PC-3 (cell line): ENCODE results near the gene USP3.

Experiments
- EZH2 ChIP-seq: fragments of 300-600 bp; sonication (generic); IDR thresholded peaks from one replicate; pipeline ENCODE4 v1.6.1; 2017; ENCODE audit warnings: antibody characterized with exemption, mild to moderate bottlenecking, low read length; ENCODE audit not compliant: unreplicated experiment
- EZH2phosphoT487 ChIP-seq: fragments of 300-600 bp; sonication (generic); IDR thresholded peaks from 2 replicates; pipeline ENCODE4 v1.6.1; 2018; ENCODE audit warnings: mild to moderate bottlenecking, antibody characterized with exemption, low read length, borderline replicate concordance
- TF ChIP-seq, protein P1 (sequence below): fragments of 300-600 bp; sonication (generic); conservative IDR thresholded peaks from 2 replicates; pipeline ENCODE4 v1.5.1; 2017; ENCODE audit warnings: antibody characterized with exemption, low read depth, mild to moderate bottlenecking, low read length

DNA sequence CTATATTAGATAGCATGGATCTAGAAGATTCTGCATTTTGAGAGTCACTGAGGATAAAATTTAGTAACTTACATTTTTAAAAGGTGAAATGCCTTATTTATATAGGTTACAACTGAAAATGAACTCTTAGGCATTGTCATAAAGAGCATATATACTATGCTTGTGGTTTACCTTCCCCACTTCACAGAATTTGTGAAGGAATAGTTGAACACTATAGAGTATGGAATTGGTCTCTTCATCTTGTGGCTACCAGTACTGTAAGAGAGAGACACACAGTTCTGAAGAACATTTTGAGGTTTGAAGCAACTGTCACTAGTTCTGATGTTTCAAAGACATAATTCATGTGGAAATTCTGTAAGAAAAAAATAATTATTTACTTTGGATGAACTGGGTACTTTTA, 51.1 kb downstream of the USP3 start:
- TF ChIP-seq, protein P1, sequence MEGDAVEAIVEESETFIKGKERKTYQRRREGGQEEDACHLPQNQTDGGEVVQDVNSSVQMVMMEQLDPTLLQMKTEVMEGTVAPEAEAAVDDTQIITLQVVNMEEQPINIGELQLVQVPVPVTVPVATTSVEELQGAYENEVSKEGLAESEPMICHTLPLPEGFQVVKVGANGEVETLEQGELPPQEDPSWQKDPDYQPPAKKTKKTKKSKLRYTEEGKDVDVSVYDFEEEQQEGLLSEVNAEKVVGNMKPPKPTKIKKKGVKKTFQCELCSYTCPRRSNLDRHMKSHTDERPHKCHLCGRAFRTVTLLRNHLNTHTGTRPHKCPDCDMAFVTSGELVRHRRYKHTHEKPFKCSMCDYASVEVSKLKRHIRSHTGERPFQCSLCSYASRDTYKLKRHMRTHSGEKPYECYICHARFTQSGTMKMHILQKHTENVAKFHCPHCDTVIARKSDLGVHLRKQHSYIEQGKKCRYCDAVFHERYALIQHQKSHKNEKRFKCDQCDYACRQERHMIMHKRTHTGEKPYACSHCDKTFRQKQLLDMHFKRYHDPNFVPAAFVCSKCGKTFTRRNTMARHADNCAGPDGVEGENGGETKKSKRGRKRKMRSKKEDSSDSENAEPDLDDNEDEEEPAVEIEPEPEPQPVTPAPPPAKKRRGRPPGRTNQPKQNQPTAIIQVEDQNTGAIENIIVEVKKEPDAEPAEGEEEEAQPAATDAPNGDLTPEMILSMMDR = no peak
- TF ChIP-seq EZH2phosphoT487 = no peak
- no peak for TF ChIP-seq EZH2
